D721Med (cell line): ENCODE measurements around the gene ATXN2L.

ENCODE experiments used
- DNase-seq: peaks from one replicate; pipeline ENCODE4 v3.0.0; 2011; ENCODE audit warnings: low spot score; ENCODE audit not compliant: insufficient read length
- FAIRE-seq: peaks from 2 replicates; lab custom pipeline; 2011; peaks lifted over from hg19 to GRCh38; lab: Jason Lieb, UNC
- CTCF ChIP-seq: IDR thresholded peaks from 2 replicates; pipeline ENCODE4 v1.5.1; 2012; ENCODE audit warnings: mild to moderate bottlenecking, control low read depth; ENCODE audit not compliant: insufficient read depth; ENCODE audit errors: missing control alignments

ATXN2L gene

GRCh38 chr16:28839899-28840298 lies 17.1 kb downstream of the ATXN2L start:
- no peak for TF ChIP-seq CTCF
- FAIRE-seq (no peak), DNase-seq (no peak)

GRCh38 chr16:28842696-28843095 lies 19.9 kb downstream of the ATXN2L start:
- TF ChIP-seq CTCF: no peak
- no peak for FAIRE-seq
- DNase-seq: no peak

GRCh38 chr16:28843766-28844165 lies 21.0 kb downstream of the ATXN2L start:
- no peak for FAIRE-seq

GRCh38 chr16:28844226-28844885 lies 21.6 kb downstream of the ATXN2L start:
- DNase-seq: no peak
- TF ChIP-seq CTCF: no peak
- no peak for FAIRE-seq

More at GRCh38 chr16:28843766-28844165, 21.0 kb downstream of the ATXN2L start:
- TF ChIP-seq CTCF: no peak
- no peak for DNase-seq

GRCh38 chr16:28845293-28845692 lies 22.5 kb downstream of the ATXN2L start:
- FAIRE-seq (no peak), DNase-seq (no peak)
- no peak for TF ChIP-seq CTCF

GRCh38 chr16:28845761-28846079 lies 22.9 kb downstream of the ATXN2L start:
- no peak for TF ChIP-seq CTCF
- DNase-seq (no peak), FAIRE-seq (no peak)

- TF ChIP-seq CTCF: peak; percentile 61
- no peak for FAIRE-seq
- DNase-seq: peak; percentile 84
These were observed 23.5 kb downstream of the ATXN2L start, which contains the start of gene TUFM for GRCh38 chr16:28846080-28846932. TSS of gene TUFM (minus strand) at chr16:28846348. CDS start at chr16:28846269, 79 bp downstream.
